OCI-LY3 (cell line): ENCODE measurements around the gene PIEZO1.

Experiments
- EZH2phosphoT487 ChIP-seq: fragments of 200-600 bp; shearing (Covaris generic); IDR thresholded peaks from 2 replicates; pipeline ENCODE4 v1.6.1; 2018; ENCODE audit warnings: antibody characterized with exemption, mixed run types, low read depth
- TF ChIP-seq, protein P1 (sequence below): fragments of 200-600, 300-600 bp; sonication (generic); IDR thresholded peaks from 2 replicates; pipeline ENCODE4 v1.5.1; 2014; ENCODE audit warnings: antibody characterized with exemption, low read length, low read depth

DNA sequence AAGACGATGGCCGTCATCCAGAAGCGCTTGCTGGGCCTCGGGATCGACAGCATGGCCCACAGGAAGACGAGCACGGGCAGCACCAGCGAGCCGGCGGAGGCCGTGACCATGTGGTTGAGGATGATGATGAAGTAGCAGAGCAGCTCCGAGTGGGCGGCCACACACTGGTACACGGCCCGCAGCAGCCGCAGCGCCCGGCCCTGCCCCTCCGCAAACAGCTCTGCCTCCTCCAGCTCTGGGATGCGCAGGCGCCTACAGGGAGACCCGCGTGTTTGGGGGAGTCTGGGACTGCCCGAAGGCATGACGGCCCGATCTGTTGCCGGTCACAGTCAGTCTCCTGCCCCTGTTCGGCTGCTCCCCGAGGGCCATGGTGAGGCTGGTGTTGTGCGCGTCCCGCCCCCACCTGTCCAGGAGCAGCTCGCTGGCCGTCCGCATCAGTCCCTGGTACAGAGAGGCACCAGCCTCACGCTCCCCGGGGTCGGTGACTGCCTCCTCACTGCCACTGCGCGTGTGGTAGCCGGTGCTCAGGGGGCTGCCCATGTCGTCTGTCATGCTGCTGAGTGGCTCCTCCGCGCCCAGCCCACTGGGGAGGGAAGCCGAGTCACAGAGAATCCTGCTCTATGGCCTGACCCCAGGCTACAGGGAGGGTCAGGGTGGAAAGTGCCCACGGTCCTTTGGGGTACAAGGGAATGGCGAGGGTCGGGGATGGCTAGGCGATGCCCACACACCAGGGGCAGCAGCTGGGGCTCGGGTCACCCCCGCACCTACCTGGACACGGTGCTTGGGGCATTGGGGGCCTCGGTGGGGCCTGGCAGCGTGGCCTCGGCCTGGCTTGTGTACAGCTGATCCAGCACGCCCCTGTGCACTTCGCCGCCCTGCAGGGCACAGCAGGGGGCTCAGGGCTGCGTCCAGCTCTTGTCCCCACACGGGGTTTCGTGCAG lies 62.9 kb downstream of the PIEZO1 start:
- TF ChIP-seq, protein P1, sequence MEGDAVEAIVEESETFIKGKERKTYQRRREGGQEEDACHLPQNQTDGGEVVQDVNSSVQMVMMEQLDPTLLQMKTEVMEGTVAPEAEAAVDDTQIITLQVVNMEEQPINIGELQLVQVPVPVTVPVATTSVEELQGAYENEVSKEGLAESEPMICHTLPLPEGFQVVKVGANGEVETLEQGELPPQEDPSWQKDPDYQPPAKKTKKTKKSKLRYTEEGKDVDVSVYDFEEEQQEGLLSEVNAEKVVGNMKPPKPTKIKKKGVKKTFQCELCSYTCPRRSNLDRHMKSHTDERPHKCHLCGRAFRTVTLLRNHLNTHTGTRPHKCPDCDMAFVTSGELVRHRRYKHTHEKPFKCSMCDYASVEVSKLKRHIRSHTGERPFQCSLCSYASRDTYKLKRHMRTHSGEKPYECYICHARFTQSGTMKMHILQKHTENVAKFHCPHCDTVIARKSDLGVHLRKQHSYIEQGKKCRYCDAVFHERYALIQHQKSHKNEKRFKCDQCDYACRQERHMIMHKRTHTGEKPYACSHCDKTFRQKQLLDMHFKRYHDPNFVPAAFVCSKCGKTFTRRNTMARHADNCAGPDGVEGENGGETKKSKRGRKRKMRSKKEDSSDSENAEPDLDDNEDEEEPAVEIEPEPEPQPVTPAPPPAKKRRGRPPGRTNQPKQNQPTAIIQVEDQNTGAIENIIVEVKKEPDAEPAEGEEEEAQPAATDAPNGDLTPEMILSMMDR, result no peak
- TF ChIP-seq EZH2phosphoT487, result no peak
